Smooth muscle cell (in vitro differentiated cells): Measurements from ENCODE around the gene PTBP3. TPM values are rescaled to one million over a fixed set of nuclear protein-coding genes. Genes with fewer than 3 reads are reported as not detected.

ENCODE experiments used
- DNase-seq: peaks from one replicate; lab custom pipeline; 2025; ENCODE audit not compliant: unreplicated experiment; lab: John Stamatoyannopoulos, UW
- H2AFZ ChIP-seq: fragments of 200-600 bp; sonication (generic); 2 replicates; pipeline ENCODE4 v1.6.0; 2016; ENCODE audit warnings: antibody characterized with exemption, low read depth, mild to moderate bottlenecking
- H3F3A ChIP-seq: fragments of 200-600 bp; sonication (generic); 2 replicates; pipeline ENCODE4 v1.6.0; 2017; ENCODE audit warnings: antibody characterized with exemption, low read depth
- H3K27ac ChIP-seq: fragments of 200-600 bp; sonication (generic); 2 replicates; pipeline ENCODE4 v1.5.1; 2016; ENCODE audit warnings: low read depth, mild to moderate bottlenecking
- H3K27me3 ChIP-seq: fragments of 200-600 bp; sonication (generic); 2 replicates; pipeline ENCODE4 v1.6.1; 2016; ENCODE audit warnings: low read depth, mild to moderate bottlenecking
- H3K36me3 ChIP-seq: fragments of 200-600 bp; sonication (generic); 2 replicates; pipeline ENCODE4 v1.5.1; 2016; ENCODE audit warnings: low read depth
- H3K4me1 ChIP-seq: fragments of 200-600 bp; sonication (generic); 2 replicates; pipeline ENCODE4 v1.5.1; 2016; ENCODE audit warnings: low read depth
- H3K4me2 ChIP-seq: fragments of 200-600 bp; sonication (generic); 2 replicates; pipeline ENCODE4 v1.6.0; 2016; ENCODE audit warnings: mild to moderate bottlenecking
- H3K4me3 ChIP-seq: fragments of 200-600 bp; sonication (generic); 2 replicates; pipeline ENCODE4 v1.5.1; 2016; ENCODE audit warnings: mild to moderate bottlenecking
- H3K79me2 ChIP-seq: fragments of 200-600 bp; sonication (generic); 2 replicates; pipeline ENCODE4 v1.6.0; 2016; ENCODE audit warnings: low read depth, mild to moderate bottlenecking
- H3K9ac ChIP-seq: fragments of 200-600 bp; sonication (generic); 2 replicates; pipeline ENCODE4 v1.6.0; 2016; ENCODE audit warnings: low read depth
- H3K9me3 ChIP-seq: fragments of 200-600 bp; sonication (generic); replicated peaks from 2 replicates; pipeline ENCODE4 v1.5.1; 2016; ENCODE audit warnings: low read depth
- H4K20me1 ChIP-seq: fragments of 200-600 bp; sonication (generic); 2 replicates; pipeline ENCODE4 v1.6.0; 2016; ENCODE audit warnings: low read depth
- CTCF ChIP-seq: fragments of 200-600 bp; sonication (generic); IDR thresholded peaks from 2 replicates; pipeline ENCODE4 v1.5.1; 2017; ENCODE audit warnings: borderline replicate concordance, mild to moderate bottlenecking, antibody characterized with exemption; ENCODE audit not compliant: insufficient read depth, poor library complexity, severe bottlenecking
- WGBS: methylation state at CpG from one replicate; pipeline ENCODE4 v1.1.7; 2016; ENCODE audit warnings: low lambda C conversion rate; 5-methylcytosine and 5-hydroxymethylcytosine counted together
- polyA plus RNA-seq: library from polyadenylated mRNA; unstranded; fragments of >200 nt; fragmentation: Nextera tagmentation; extraction: Ambion mirVana; gene quantifications from 2 replicates; pipeline ENCODE4 v1.2.1, GENCODE V29; 2016
- total RNA-seq: library from RNA; depleted of rRNA; stranded (reverse); fragments of >200 nt; gene quantifications from 2 replicates; pipeline ENCODE4 v1.2.3, GENCODE V29; 2014

Gene PTBP3
- total and polyA plus RNA-seq, 2 experiments from 2014 or later = 9.5 to 51.5 TPM

- Histone ChIP-seq H3K36me3 (peaks cover 8% of the 10 kb centered on the region), H3K27ac (no peak overlapping the region), H3F3A (no peaks in the 10 kb centered on the region), H3K4me2 (no peak overlapping the region), H3K9me3 (no peaks in the 10 kb centered on the region), H3K27me3 (no peaks in the 10 kb centered on the region), H3K9ac (no peak overlapping the region), H3K79me2 (no peaks in the 10 kb centered on the region), H3K4me1 (peaks cover 10% of the 10 kb centered on the region), H3K4me3 (no peak overlapping the region), H2AFZ (no peak overlapping the region), H4K20me1 (peaks cover 4% of the 10 kb centered on the region)
- TF ChIP-seq CTCF = no peak
- no peak for DNase-seq
- 93% methylated on average over 3 of the region's 3 CpGs for WGBS
Observed at GRCh38 chr9:112218908-112219307, 114.5 kb downstream of the PTBP3 start.

- Histone ChIP-seq H3K4me2 (no peak overlapping the region), H3K27me3 (no peaks in the 10 kb centered on the region), H3K79me2 (no peaks in the 10 kb centered on the region), H3K9ac (no peak overlapping the region), H3K4me1 (no peaks in the 10 kb centered on the region), H4K20me1 (no peaks in the 10 kb centered on the region), H3K4me3 (no peak overlapping the region), H3F3A (no peaks in the 10 kb centered on the region), H3K27ac (no peak overlapping the region), H3K36me3 (peaks cover 10% of the 10 kb centered on the region), H2AFZ (no peak overlapping the region), H3K9me3 (no peaks in the 10 kb centered on the region)
- no peak for TF ChIP-seq CTCF
- 96% methylated on average over 2 of the region's 2 CpGs for WGBS
- DNase-seq = no peak
Observed at GRCh38 chr9:112212926-112213325, 120.5 kb downstream of the PTBP3 start.

GRCh38 chr9:112207451-112207850 lies 126.0 kb downstream of the PTBP3 start:
- H4K20me1 ChIP-seq = no peaks in the 10 kb centered on the region
- 96% methylated on average over 1 of the region's 1 CpG for WGBS
- no peak for TF ChIP-seq CTCF

GRCh38 chr9:112203536-112203935 lies 129.9 kb downstream of the PTBP3 start:
- Histone ChIP-seq H3K9ac (no peak overlapping the region), H4K20me1 (no peaks in the 10 kb centered on the region), H3K4me2 (no peak overlapping the region), H3F3A (no peaks in the 10 kb centered on the region), H2AFZ (no peak overlapping the region), H3K9me3 (no peaks in the 10 kb centered on the region), H3K27ac (no peak overlapping the region), H3K27me3 (no peaks in the 10 kb centered on the region), H3K4me1 (no peaks in the 10 kb centered on the region), H3K36me3 (peaks cover 9% of the 10 kb centered on the region), H3K79me2 (no peaks in the 10 kb centered on the region), H3K4me3 (no peak overlapping the region)
- DNase-seq = no peak
- WGBS = 31% methylated on average over 2 of the region's 2 CpGs
- TF ChIP-seq CTCF = no peak

More at GRCh38 chr9:112207451-112207850, 126.0 kb downstream of the PTBP3 start:
- Histone ChIP-seq H3K4me3 (no peak overlapping the region), H3K79me2 (no peaks in the 10 kb centered on the region), H3K27ac (no peak overlapping the region), H3K36me3 (peaks cover 13% of the 10 kb centered on the region), H3K9ac (no peak overlapping the region), H3K4me1 (no peaks in the 10 kb centered on the region), H3K9me3 (no peaks in the 10 kb centered on the region), H2AFZ (no peak overlapping the region), H3K27me3 (no peaks in the 10 kb centered on the region), H3K4me2 (no peak overlapping the region), H3F3A (no peaks in the 10 kb centered on the region)
- DNase-seq = no peak
